Renal cortex interstitium (tissue), 11 donors: ENCODE measurements around the gene ST6GALNAC2. TPM values are rescaled to one million over a fixed set of nuclear protein-coding genes. Genes with fewer than 3 reads are reported as not detected.
"Not testable (repeated sequence)": the region's sequence is repeated elsewhere in the genome, so short reads cannot be mapped to it uniquely, and the experiment has no call there.

ENCODE experiments used
- DNase-seq, 11 donors: peaks; one replicate each; pipeline ENCODE4 v3.0.0-alpha.2; 2013; ENCODE audit warnings: low read depth in 9 of 11, low spot score in 4 of 11; ENCODE audit errors: extremely low read depth in 1 of 11
- polyA plus RNA-seq, 3 donors: library from polyadenylated mRNA; unstranded; fragments of 120-200 nt; gene quantifications; one replicate each; pipeline ENCODE4 v1.2.1, GENCODE V29; 2013; ENCODE audit not compliant: insufficient read length in 3 of 3

The ST6GALNAC2 gene
- polyA plus RNA-seq, 3 donors: 5.8 to 9.9 (median 9.8) TPM

GRCh38 chr17:76577876-76578275, 7.8 kb downstream of the ST6GALNAC2 start:
- no peak for DNase-seq

DNA sequence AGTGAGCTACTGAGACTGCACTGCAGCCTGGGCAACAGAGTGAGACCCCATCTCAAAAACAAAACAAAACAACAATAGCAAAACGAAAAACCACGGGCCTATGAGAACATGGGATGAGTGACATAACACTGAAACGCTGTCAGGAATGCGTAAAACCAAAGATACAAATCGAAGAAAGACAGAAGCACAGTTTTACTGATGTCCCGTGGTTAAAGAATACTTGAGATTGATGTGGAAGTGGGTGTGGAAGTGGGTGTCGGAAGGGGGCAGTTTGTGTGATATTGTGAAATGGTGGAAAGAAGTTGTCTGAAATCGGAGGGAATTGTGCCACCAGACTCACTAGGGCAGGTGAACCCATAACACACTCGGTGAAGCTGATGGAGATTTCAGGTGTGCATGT, 9.5 kb downstream of the ST6GALNAC2 start:
- DNase-seq: no peak

DNA sequence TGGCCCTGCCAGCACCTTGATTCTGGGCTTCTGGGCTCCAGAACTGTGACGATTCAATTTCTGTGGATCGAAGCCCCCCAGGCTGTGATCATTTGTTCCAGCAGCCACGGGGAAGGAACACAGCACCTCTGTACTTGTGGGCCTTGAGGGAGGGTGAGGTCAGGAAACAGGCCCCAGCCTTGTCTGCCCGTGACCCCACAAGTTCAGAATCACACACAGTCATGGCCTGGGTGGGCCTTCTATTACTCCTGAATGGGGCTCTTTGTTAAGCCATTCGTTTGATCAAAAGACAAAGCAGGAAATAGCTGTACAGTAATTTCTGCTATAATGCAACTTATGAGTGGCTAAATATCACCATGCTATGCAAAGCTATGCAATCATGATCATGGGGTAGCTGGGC, 10.1 kb downstream of the ST6GALNAC2 start:
- no peak for DNase-seq

DNA sequence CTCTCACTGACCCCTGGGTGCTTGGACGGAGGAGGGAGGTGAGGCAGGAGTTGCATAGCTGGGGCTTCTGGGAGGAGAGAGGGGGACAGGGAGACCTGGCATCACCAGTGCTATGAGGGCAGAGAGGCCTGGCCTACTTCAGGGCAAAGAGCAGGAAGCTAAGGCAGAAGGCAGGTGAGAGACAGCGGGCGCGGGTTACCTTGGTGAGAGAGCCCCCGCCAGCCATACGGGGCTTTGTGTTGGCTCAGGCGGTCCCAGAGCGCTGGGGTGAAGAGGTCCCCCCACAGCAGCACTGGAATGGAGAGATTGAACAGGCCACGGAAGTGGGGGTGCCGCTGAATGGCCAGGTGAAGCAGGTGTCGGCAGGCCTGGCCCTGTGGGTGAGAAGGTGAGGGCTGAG, 11.5 kb downstream of the ST6GALNAC2 start:
- no peak for DNase-seq

DNA sequence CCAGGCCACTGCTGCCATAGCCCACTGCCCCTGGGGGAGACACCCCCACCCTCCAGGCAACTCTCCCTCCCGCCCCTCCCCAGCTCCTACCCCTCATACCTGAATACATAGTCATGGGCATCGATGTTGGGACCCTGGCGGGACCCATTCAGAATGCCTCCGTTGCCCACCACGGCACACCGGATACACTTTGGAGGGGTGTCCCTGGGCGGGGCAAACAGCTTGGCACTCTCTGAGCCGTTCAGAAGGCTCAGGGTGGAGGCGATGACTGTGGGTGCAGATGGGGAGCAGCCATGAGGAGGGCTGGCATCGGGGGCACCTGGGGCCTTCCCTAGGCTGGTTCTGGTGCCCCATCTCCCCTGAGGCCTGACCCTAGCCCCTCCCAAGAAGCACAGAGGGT, 12.6 kb downstream of the ST6GALNAC2 start:
- DNase-seq: no peak

- no peak for DNase-seq
Observed at GRCh38 chr17:76572201-76572910, 13.3 kb downstream of the ST6GALNAC2 start.

DNA sequence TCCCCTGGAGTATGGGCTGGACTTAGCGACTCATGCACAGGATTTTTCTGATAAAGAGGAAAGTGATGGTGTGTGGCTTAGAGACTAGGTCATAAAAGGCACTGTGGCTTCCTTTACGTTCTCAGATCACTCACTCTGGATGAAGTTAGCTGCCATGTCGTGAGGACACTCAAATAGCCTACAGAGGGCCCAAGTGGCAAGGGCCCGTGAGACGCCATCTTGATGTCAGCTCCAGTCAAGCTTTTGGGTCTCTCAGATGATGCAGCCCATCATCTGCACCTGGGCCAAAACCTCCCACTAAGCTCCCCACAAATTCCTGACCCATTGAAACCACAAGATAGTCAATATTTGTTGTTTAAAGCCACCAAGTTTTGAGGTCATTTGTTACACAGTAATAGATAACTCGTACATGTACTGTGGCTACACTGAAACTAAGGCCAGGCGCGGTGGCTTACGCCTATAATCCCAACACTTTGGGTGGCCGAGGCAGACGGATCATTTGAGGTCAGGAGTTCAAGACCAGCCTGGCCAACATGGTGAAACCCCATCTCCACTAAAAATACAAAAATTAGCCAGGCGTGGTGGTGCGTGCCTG, 14.7 kb downstream of the ST6GALNAC2 start:
- DNase-seq: no peak

GRCh38 chr17:76570457-76570856, 15.2 kb downstream of the ST6GALNAC2 start:
- DNase-seq: no peak

- DNase-seq: no peak
Observed at GRCh38 chr17:76569607-76570279, 15.9 kb downstream of the ST6GALNAC2 start.

- no peak for DNase-seq
Observed at GRCh38 chr17:76568811-76569221, 16.8 kb downstream of the ST6GALNAC2 start.

GRCh38 chr17:76567634-76568432, 17.8 kb downstream of the ST6GALNAC2 start:
- DNase-seq: no peak

- no peak for DNase-seq
Observed at GRCh38 chr17:76566988-76567431, 18.6 kb downstream of the ST6GALNAC2 start.

DNA sequence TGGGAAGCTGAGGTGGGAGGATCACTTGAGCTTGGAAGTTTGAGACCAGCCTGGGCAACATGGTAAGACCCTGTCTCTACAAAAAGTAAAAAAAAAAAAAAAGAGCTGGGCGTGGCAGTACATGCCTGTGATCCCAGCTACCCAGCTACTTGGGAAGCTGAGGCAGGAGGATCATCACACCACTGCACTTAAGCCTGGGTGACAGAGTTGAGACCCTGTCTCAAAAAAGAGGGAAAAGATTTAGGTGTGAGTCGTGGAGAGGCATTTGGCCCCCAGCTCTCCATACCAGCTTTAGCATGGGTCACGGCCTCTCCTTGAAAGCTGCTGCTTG, 19.1 kb downstream of the ST6GALNAC2 start:
- DNase-seq: no peak

- DNase-seq: no peak
Observed at GRCh38 chr17:76565728-76566612, 19.7 kb downstream of the ST6GALNAC2 start.

- not testable (repeated sequence) for DNase-seq
Observed at GRCh38 chr17:76564991-76565727, 20.5 kb downstream of the ST6GALNAC2 start.

DNA sequence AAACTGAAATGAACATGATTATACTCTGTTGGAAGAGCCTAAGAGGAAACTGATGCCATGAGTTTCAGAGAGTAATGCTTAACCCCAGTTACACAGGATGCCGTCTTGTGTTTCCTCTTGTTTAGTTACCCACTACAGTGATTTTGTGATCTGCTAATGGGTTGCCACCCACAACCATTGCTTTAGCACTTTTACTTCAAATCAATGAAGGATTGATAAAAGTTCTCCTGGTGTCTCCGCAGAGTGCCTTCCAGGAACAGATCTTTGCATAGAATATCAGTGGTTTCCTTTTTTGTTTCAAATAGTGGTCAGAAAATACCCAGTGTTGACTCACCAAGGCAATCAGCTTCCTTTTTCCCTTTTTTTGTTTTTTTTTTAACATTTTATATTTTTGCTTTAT, 22.3 kb downstream of the ST6GALNAC2 start:
- not testable (repeated sequence) for DNase-seq

DNA sequence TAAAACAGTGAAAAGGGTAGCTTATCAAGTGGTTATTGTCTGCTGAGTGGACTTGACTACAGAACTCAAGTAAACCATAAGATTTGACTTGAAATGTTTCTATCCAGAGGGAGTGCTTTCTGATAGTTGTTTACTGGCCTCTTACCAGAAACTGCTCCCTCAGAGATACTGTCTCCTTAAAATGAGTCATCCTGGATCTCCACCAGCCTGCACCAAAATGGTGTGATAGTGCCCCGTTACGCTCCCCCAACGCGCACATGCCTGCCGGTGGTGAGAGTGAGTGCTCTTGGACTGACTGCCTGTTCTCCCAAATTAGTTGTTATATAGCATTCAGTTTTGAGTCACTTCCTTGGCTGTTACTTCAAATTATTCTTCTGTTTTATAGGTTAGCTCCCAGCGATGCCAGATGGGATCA, 22.9 kb downstream of the ST6GALNAC2 start:
- DNase-seq: no peak

DNA sequence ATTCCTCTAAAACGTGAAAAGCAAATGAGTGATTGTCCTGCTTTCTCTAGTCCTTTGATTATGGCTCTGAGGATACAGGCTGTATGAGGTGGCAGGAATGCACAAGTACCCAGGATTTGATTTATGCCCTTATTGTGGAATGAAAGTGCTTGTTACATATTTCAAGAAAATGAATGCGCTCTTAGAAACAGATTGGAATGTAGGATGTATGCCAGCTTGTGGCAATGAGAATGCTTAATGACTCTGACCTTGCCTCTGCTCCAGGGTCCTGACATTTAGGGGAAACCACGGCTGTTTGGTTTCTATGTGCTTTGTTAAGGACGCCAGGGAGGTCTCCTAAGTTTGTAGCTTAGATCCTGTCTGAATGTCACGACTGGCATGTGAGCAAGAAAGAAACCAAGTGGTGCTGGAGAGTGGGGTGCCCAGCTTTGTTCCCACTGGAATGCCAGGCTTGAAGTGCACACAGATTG, 23.8 kb downstream of the ST6GALNAC2 start:
- no peak for DNase-seq
